HepG2 (cell line): ENCODE results near the gene WNT3A. TPM values are rescaled to one million over a fixed set of nuclear protein-coding genes. Genes with fewer than 3 reads are reported as not detected.

Experiments
- AHR ChIP-seq: IDR thresholded peaks from 2 replicates; pipeline ENCODE4 v1.6.1; 2018; ENCODE audit warnings: missing genetic modification reagents, missing compliant biosample characterization
- EP300 ChIP-seq, 3 experiments: sonication (generic) in 1 of 3; formaldehyde crosslinking in 1 of 3; IDR thresholded peaks; 2 replicates each; pipeline versions ENCODE4 v1.5.1 to v1.6.1; 2011 to 2020; ENCODE audit warnings: low read depth in 2 of 3, low read length in 2 of 3, borderline replicate concordance in 1 of 3, improper control_type of control experiment in 1 of 3, mild to moderate bottlenecking in 1 of 3, missing genetic modification reagents in 1 of 3, moderate library complexity in 1 of 3
- FOXM1 ChIP-seq: sonication (generic); formaldehyde crosslinking; IDR thresholded peaks from 2 replicates; pipeline ENCODE4 v1.5.0; 2020; ENCODE audit warnings: missing genetic modification reagents
- HDAC1 ChIP-seq: sonication (generic); formaldehyde crosslinking; IDR thresholded peaks from 2 replicates; pipeline ENCODE4 v1.5.1; 2020; ENCODE audit warnings: mild to moderate bottlenecking, missing genetic modification reagents
- KLF9 ChIP-seq: IDR thresholded peaks from 2 replicates; pipeline ENCODE4 v1.6.1; 2016; ENCODE audit warnings: low read depth
- RXRA ChIP-seq: sonication (generic); formaldehyde crosslinking; IDR thresholded peaks from 2 replicates; pipeline ENCODE4 v1.5.1; 2020; ENCODE audit warnings: missing genetic modification reagents
- THAP11 ChIP-seq: IDR thresholded peaks from 2 replicates; pipeline ENCODE4 v1.6.1; 2016; ENCODE audit warnings: missing biosample characterization, missing genetic modification reagents
- YY1 ChIP-seq: IDR thresholded peaks from 2 replicates; pipeline ENCODE4 v1.6.1; 2011; ENCODE audit warnings: low read length, low read depth, moderate library complexity, mild to moderate bottlenecking; ENCODE audit not compliant: insufficient read depth, insufficient replicate concordance
- ZBED4 ChIP-seq: sonication (generic); formaldehyde crosslinking; IDR thresholded peaks from 2 replicates; pipeline ENCODE4 v1.4.0; 2020; ENCODE audit warnings: missing genetic modification reagents, borderline replicate concordance
- ZBTB1 ChIP-seq: sonication (generic); formaldehyde crosslinking; IDR thresholded peaks from 2 replicates; pipeline ENCODE4 v1.4.0; 2020; ENCODE audit warnings: missing genetic modification reagents, borderline replicate concordance
- ZBTB42 ChIP-seq: sonication (generic); formaldehyde crosslinking; IDR thresholded peaks from 2 replicates; pipeline ENCODE4 v1.5.0; 2020; ENCODE audit warnings: mild to moderate bottlenecking, missing genetic modification reagents
- ZNF260 ChIP-seq: sonication (generic); formaldehyde crosslinking; IDR thresholded peaks from 2 replicates; pipeline ENCODE4 v1.4.0; 2020; ENCODE audit warnings: missing genetic modification reagents, low read depth, mild to moderate bottlenecking, borderline replicate concordance
- ZNF460 ChIP-seq: sonication (generic); formaldehyde crosslinking; IDR thresholded peaks from 2 replicates; pipeline ENCODE4 v1.5.1; 2020; ENCODE audit warnings: missing genetic modification reagents, mild to moderate bottlenecking, borderline replicate concordance
- ZNF678 ChIP-seq: sonication (generic); formaldehyde crosslinking; IDR thresholded peaks from 2 replicates; pipeline ENCODE4 v1.4.0; 2020; ENCODE audit warnings: mild to moderate bottlenecking, missing genetic modification reagents
- ZSCAN9 ChIP-seq: IDR thresholded peaks from 2 replicates; pipeline ENCODE4 v1.6.1; 2016; ENCODE audit warnings: borderline replicate concordance
- polyA plus RNA-seq, 8 experiments: library from polyadenylated mRNA; depleted of rRNA in 3 of 8; stranded (reverse) in 7 of 8; unstranded in 1 of 8; fragments of >200 nt; fragmentation: Illumina TruSeq in 4 of 8; extraction: Trizol in 4 of 8; gene quantifications; 2 replicates each; pipeline versions ENCODE4 v1.2.1 to v1.2.3, GENCODE V29; 2011 to 2016; ENCODE audit warnings: low read depth in 4 of 8, missing spikeins in 1 of 8, mixed read lengths in 1 of 8; ENCODE audit not compliant: insufficient read depth in 1 of 8
- total RNA-seq, 5 experiments: library from RNA; depleted of rRNA; stranded (reverse); fragments of >200 nt; fragmentation: Illumina TruSeq; extraction: Trizol; gene quantifications; 2 replicates each; pipeline ENCODE4 v1.2.3, GENCODE V29; 2016; ENCODE audit warnings: low read depth in 1 of 5
- TF ChIP-seq, protein P1 (sequence below): fragments of 450-650 bp; IDR thresholded peaks from 2 replicates; pipeline ENCODE4 v1.6.1; 2017; ENCODE audit warnings: mild to moderate bottlenecking
- TF ChIP-seq, protein P2 (sequence below): sonication (generic); formaldehyde crosslinking; IDR thresholded peaks from 2 replicates; pipeline ENCODE4 v1.9.0; 2021; ENCODE audit warnings: missing genetic modification reagents, borderline replicate concordance

The WNT3A gene
- total and polyA plus RNA-seq, 2 of the 13 experiments (the other 11 are each of a cell fraction or from before 2014, with no cell fraction given): not detected

DNA sequence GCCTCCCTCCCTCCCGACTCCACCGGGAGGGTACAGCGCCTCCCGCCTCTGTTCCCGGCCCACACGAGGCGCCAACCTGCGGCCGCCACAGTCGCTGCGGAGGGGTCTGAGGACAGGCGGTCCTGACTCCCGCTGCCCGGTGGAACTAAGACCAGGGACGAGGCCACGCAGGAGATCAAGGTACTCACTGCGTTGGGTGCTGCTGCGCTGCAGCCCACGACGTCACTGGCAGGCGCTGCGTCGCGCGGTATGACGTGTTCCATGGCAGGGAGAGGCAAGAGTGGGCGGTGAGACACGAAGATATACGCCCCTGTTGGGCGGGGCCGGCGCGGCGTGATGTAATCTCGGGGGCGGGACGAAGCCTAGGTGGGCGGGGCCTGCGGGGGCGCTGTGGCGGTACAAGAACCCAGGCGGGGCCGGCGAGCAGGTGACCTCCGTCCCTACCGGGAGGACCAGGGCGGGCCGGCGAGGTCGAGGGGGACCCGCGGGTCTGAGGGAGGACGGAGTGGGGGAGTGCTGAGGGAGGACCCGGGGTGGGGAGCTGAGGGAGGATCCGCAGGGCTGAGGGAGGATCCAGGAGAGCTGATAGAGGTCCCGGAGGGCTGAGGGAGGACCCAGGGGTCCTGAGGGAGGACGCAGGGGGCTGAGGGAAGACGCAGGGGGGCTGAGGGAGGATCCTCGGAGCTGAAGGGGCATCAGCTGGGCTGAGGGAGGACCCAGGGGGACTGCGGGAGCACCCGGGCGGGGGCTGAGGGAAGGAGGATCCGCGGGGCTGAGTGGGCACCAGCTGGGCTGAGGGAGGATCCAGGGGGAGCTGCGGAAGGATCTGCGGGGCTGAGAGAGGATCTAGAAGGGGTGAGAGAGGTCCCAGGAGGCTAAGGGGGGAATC is 102.5 kb downstream of the WNT3A start, which contains the start of gene MRPL55 (continued):
- TF ChIP-seq, protein P1, sequence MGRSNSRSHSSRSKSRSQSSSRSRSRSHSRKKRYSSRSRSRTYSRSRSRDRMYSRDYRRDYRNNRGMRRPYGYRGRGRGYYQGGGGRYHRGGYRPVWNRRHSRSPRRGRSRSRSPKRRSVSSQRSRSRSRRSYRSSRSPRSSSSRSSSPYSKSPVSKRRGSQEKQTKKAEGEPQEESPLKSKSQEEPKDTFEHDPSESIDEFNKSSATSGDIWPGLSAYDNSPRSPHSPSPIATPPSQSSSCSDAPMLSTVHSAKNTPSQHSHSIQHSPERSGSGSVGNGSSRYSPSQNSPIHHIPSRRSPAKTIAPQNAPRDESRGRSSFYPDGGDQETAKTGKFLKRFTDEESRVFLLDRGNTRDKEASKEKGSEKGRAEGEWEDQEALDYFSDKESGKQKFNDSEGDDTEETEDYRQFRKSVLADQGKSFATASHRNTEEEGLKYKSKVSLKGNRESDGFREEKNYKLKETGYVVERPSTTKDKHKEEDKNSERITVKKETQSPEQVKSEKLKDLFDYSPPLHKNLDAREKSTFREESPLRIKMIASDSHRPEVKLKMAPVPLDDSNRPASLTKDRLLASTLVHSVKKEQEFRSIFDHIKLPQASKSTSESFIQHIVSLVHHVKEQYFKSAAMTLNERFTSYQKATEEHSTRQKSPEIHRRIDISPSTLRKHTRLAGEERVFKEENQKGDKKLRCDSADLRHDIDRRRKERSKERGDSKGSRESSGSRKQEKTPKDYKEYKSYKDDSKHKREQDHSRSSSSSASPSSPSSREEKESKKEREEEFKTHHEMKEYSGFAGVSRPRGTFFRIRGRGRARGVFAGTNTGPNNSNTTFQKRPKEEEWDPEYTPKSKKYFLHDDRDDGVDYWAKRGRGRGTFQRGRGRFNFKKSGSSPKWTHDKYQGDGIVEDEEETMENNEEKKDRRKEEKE: no peak
- TF ChIP-seq THAP11 (peak; percentile 94), AHR (CRISPR knock-in tag) (0 out of 2 replicates have a peak, but pooled peaks have one; percentile 59), FOXM1 (CRISPR knock-in tag) (no peak), ZNF678 (0 out of 2 replicates have a peak, but pooled peaks have one; percentile 40), EP300 (IDR thresholded peaks at IDR 0.05; ENCODE audit: low read depth in 2 of 2, low read length in 2 of 2) (peak; percentile 5 to 29; a peak in 1 of 4 replicates), EP300 (CRISPR knock-in tag; IDR thresholded peaks at IDR 0.05; ENCODE audit: borderline replicate concordance) (0 out of 2 replicates have a peak, but pooled peaks have one; percentile 38), RXRA (CRISPR knock-in tag) (peak; percentile 72), ZBTB1 (CRISPR knock-in tag) (no peak), ZBTB42 (CRISPR knock-in tag) (peak; percentile 60; the same call in 1 of the 2 replicates), ZBED4 (CRISPR knock-in tag) (no peak), HDAC1 (CRISPR knock-in tag) (peak; percentile 98), ZNF260 (CRISPR knock-in tag) (no peak), YY1 (peak; percentile 46), ZNF460 (CRISPR knock-in tag) (peak; percentile 57; the same call in 1 of the 2 replicates), KLF9 (CRISPR knock-in tag) (0 out of 2 replicates have a peak, but pooled peaks have one; percentile 43), ZSCAN9 (0 out of 2 replicates have a peak, but pooled peaks have one; percentile 22)
- TF ChIP-seq, protein P2, sequence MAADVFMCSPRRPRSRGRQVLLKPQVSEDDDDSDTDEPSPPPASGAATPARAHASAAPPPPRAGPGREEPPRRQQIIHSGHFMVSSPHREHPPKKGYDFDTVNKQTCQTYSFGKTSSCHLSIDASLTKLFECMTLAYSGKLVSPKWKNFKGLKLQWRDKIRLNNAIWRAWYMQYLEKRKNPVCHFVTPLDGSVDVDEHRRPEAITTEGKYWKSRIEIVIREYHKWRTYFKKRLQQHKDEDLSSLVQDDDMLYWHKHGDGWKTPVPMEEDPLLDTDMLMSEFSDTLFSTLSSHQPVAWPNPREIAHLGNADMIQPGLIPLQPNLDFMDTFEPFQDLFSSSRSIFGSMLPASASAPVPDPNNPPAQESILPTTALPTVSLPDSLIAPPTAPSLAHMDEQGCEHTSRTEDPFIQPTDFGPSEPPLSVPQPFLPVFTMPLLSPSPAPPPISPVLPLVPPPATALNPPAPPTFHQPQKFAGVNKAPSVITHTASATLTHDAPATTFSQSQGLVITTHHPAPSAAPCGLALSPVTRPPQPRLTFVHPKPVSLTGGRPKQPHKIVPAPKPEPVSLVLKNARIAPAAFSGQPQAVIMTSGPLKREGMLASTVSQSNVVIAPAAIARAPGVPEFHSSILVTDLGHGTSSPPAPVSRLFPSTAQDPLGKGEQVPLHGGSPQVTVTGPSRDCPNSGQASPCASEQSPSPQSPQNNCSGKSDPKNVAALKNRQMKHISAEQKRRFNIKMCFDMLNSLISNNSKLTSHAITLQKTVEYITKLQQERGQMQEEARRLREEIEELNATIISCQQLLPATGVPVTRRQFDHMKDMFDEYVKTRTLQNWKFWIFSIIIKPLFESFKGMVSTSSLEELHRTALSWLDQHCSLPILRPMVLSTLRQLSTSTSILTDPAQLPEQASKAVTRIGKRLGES (CRISPR knock-in tag): no peak
